NCI-H1092 (cell line): ENCODE data around the gene RNF213.
"Not testable (repeated sequence)": the region's sequence is repeated elsewhere in the genome, so short reads cannot be mapped to it uniquely, and the experiment has no call there.

ENCODE experiments used
- DNase-seq: peaks from one replicate; lab custom pipeline; 2025; lab: John Stamatoyannopoulos, UW

RNF213 gene

GRCh38 chr17:80224683-80225082, 36.0 kb upstream of the RNF213 start:
- no peak for DNase-seq

- no peak for DNase-seq
These were observed 35.4 kb upstream of the RNF213 start for GRCh38 chr17:80225230-80225629.

- no peak for DNase-seq
These were observed 33.5 kb upstream of the RNF213 start for GRCh38 chr17:80227156-80227555.

- no peak for DNase-seq
These were observed 33.0 kb upstream of the RNF213 start for GRCh38 chr17:80227666-80228065.

- DNase-seq, result no peak
These were observed 32.2 kb upstream of the RNF213 start for GRCh38 chr17:80228477-80228876.

- no peak for DNase-seq
These were observed 31.6 kb upstream of the RNF213 start for GRCh38 chr17:80229011-80229410.

- no peak for DNase-seq
These were observed 28.2 kb upstream of the RNF213 start for GRCh38 chr17:80232438-80232837.

GRCh38 chr17:80233202-80233601, 27.4 kb upstream of the RNF213 start:
- no peak for DNase-seq

- DNase-seq, result no peak
These were observed 23.7 kb upstream of the RNF213 start for GRCh38 chr17:80236911-80237310.

GRCh38 chr17:80237386-80237785, 23.3 kb upstream of the RNF213 start:
- no peak for DNase-seq

GRCh38 chr17:80242505-80242904, 18.1 kb upstream of the RNF213 start:
- no peak for DNase-seq

- DNase-seq, result no peak
These were observed 16.9 kb upstream of the RNF213 start for GRCh38 chr17:80243526-80244433.

GRCh38 chr17:80244448-80244847, 16.2 kb upstream of the RNF213 start:
- not testable (repeated sequence) for DNase-seq

GRCh38 chr17:80244871-80245509, 15.7 kb upstream of the RNF213 start:
- DNase-seq, result no peak

- DNase-seq, result no peak
These were observed 14.9 kb upstream of the RNF213 start for GRCh38 chr17:80245566-80246265.

- DNase-seq, result no peak
These were observed 14.4 kb upstream of the RNF213 start for GRCh38 chr17:80246266-80246681.

GRCh38 chr17:80246726-80247125, 13.9 kb upstream of the RNF213 start:
- no peak for DNase-seq

- no peak for DNase-seq
These were observed 13.1 kb upstream of the RNF213 start for GRCh38 chr17:80247561-80247960.

GRCh38 chr17:80248001-80248893, 12.4 kb upstream of the RNF213 start:
- DNase-seq, result no peak

GRCh38 chr17:80248894-80249710, 11.6 kb upstream of the RNF213 start:
- no peak for DNase-seq

- DNase-seq, result no peak
These were observed 8.7 kb upstream of the RNF213 start for GRCh38 chr17:80251966-80252365.
